Pons (tissue), 1 donor: ENCODE measurements around the gene AP2M1.

Experiments
- DNase-seq: peaks from one replicate; pipeline ENCODE4 v3.0.0-alpha.2; 2016; ENCODE audit warnings: low spot score

The AP2M1 gene

DNA sequence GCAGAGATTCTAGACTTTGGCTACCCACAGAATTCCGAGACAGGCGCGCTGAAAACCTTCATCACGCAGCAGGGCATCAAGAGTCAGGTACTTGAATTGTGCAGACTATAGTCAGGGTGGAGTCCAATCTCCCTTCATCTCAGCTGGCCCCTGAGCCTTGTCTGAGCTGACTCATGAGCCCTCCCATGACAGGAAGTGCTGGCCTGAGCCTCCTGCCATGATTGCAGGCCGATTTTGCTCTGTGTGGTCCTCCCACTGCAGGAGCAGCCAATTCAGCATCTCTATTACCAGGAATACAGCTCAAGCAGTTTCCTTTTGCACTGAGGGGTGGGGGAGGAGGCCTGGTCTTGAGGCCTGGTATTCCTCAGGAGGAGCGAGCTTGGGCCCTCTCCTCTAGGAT is 5.5 kb downstream of the AP2M1 start:
- DNase-seq, result no peak

DNA sequence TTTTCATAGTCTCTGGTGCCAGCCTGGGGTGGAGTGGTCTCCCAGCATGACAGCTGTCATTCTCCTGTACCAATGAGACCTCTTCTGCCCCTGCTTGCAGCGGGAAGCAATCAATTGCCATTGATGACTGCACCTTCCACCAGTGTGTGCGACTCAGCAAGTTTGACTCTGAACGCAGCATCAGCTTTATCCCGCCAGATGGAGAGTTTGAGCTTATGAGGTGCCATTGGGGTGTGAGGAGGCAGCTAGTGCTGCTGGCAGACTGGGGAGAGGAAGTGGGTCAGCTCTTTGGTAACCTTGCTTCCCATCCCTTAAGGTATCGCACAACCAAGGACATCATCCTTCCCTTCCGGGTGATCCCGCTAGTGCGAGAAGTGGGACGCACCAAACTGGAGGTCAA is 6.9 kb downstream of the AP2M1 start:
- DNase-seq, result no peak

DNA sequence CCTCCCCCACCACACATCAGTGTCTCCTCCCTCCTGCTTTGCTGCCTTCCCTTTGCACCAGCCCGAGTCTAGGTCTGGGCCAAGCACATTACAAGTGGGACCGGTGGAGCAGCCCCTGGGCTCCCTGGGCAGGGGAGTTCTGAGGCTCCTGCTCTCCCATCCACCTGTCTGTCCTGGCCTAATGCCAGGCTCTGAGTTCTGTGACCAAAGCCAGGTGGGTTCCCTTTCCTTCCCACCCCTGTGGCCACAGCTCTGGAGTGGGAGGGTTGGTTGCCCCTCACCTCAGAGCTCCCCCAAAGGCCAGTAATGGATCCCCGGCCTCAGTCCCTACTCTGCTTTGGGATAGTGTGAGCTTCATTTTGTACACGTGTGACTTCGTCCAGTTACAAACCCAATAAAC is 9.0 kb downstream of the AP2M1 start:
- DNase-seq, result no peak

DNA sequence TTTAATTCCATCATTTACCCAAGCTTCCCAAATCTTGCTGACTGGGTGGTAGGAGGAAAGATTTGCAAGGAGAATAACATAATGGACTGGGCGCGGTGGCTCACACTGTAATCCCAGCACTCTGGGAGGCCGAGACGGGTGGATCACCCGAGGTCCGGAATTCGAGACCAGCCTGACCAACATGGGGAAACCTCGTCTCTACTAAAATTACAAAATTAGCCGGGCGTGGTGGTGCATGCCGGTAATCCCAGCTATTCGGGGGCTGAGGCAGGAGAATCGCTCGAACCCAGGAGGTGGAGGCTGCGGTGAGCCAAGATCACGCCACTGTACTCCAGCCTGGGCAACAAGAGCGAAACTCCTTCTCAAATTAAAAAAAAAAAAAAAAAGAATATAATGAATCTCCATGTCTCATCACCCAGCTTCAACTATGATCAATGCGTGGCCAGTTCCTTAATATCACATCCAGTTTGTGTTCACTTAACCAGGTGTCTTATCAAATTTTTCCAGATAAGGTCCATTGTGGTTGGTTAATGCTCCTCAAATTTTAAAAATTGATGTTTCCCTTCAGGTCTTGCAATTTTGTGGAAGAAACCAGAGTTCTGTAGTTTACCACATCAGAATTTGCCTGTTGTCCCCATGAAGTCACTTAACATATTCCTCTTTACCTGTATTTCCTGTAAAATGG is 10.0 kb downstream of the AP2M1 start:
- no peak for DNase-seq

DNA sequence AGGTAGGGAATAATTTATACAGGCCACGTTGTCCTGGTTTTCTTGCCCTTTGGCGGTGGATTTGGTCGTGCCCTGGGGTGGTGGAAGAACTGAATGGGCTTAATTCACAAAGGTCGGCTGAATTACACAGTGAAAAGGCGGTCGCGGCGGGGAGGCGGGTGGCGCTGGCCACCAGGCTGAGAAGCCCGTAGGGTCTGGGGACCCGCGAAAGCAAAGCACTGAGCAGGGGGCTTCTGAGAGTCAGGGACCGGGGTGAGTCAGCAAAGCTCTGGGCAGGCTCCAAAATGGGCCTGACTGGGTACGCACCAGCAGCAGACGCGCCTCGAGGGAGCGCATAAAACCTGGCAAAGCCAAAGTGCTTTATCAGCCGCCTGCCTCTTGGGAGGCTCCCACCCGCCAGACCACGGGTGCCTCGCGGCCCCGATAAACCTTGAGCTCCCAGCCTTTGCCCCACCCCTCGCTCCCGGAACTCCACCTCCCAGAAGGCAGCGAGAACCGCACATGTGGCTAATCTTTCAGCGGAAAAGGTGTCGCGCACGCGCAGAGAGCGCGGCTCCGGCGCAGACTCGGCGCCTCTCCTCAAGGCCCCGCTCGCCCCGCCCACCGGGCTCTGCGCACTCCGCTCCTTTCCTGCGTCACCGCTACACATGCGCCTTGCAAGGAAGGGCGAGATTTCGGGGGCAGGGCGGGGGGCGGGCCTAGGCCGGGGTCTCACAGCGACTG is 11.0 kb downstream of the AP2M1 start:
- DNase-seq, result peak; percentile 98

DNA sequence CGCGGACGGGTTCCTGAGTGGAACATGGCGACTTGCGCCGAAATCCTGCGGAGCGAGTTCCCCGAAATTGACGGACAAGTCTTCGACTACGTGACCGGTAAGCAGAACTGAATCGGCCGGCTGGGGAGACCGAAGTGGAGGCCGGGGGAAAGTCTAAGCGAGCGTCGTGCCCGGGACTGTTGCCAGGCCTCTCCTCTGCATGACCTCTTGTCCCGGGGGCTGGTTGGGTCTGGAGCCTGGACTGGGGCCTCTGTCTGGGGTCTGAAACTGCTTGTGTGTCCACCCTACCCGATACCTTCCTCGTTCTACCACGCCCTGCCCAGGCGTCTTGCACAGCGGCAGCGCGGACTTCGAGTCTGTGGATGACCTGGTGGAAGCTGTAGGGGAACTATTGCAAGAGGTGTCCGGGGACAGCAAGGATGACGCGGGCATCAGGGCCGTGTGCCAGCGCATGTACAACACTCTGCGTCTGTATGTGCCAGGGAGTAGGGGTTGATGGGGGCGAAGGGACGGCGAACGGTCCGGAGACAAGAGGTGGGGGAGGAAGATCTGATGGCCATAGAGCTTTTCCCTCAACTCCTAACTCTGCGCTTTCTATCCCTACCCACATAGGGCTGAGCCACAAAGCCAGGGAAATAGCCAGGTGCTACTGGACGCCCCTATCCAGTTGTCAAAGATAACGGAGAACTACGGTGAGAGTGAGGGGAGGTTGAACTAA is 11.7 kb downstream of the AP2M1 start, which contains the start of gene ABCF3:
Gene ABCF3 (plus strand): TSS at position 16 of the 718 bp plus-strand sequence. CDS start 9 bp downstream, at position 25.
- no peak for DNase-seq

DNA sequence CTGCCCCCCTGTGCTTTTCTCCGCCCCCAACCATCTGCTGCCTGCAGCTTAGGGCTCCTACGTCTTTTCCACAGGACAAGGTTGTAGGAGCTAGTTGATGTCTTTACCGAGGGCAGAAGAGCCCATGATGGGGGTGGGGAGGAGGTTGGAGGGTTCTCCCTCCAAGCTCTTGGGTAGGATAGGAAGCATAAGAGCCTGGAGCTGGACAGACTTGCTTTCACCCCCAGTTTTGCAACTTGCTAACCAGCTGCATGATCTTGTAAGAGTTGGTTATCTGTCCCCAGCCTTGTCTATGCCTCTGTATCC is 12.2 kb downstream of the AP2M1 start:
- no peak for DNase-seq

DNA sequence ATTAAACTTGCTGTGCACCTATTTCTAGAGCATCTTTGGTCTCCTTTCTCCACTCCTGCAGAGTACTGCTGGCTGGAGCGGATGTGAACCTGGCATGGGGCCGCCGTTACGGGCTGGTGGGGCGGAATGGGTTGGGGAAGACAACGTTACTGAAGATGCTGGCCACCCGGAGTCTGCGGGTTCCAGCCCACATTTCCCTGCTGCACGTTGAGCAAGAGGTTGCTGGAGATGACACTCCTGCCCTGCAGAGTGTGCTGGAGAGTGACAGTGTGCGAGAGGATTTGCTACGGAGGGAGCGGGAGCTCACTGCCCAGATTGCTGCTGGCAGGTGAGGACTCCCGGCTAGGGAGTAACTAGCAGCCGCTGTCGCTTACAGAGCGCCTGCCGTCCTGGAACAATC is 13.4 kb downstream of the AP2M1 start:
- no peak for DNase-seq

DNA sequence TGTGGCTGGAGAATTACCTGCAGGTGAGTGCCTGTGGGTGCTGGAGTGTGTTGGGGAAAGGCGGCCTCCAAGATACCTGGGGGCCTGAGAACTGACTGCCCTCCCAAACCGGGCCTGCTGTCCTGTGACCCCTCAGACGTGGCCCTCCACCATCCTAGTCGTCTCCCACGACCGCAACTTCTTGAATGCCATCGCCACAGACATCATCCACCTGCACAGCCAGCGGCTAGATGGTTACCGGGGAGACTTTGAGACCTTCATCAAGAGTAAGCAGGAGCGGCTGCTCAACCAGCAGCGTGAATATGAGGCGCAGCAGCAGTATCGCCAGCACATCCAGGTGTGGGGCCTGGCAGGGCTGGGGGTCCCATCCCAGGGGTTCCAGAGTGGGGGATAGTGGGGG is 14.8 kb downstream of the AP2M1 start:
- no peak for DNase-seq

DNA sequence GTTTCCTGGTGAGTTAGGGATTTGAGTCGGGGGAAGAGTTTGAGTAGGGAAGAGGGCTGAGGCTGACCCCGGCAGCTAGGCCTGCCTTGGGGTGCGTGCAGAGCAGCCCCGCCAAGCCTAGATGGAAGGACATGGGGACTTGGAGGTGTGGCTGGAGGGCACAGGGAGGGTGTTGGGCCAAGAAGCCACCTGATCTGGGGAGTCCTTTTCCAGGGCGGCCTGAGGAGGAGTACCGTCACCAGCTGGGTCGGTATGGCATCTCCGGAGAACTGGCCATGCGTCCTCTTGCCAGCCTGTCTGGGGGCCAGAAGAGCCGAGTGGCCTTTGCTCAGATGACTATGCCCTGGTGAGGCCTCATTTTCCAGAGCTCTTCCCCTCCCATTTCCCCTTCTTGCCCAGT is 18.2 kb downstream of the AP2M1 start:
- no peak for DNase-seq

DNA sequence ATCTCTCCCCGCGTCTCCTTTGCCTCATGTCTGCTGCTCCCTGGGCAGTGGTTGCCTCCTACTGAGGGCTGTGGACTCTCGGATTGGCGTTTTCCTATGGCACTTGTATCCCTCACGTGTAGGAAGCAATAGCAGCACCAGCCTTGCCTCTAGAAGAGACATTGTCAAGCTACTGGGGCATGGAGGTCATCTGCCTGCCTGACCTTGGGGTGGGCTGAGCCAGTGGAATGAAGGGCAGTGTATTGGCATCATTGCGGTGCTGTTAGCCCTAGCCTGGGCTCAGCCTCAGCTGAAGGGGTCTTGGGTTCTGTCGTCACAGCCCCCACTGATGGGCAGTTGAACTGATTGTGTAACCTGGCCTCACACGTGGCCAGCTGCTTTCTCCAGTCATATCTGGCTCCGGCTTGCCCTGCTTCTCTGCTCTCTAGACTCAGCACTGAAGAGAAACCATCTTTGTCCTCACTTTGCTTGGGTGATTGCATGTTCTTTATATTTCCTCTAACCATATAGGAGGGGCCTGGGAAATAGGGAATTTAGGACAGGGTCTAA is 19.4 kb downstream of the AP2M1 start:
- no peak for DNase-seq

DNA sequence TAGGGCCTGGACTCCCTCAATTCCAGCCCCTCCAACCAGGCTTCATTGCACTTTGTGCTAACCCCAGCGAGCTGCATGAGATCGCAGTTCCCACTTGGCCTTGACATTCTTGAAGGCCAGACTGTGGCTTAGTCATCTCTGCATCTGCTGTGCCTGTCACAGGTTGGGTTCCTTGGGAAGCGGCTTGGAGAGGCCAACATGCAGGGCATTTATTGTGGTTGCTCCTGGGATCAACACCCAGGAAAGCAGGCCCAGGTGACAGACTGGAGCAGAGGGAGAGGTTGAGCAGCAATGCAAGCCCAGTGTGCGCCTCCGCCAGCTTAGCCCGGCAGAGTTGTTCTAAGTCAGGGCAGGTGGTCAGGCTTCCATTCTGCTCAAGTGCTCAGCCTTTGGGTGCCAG is 21.9 kb downstream of the AP2M1 start:
- DNase-seq, result peak; percentile 11

DNA sequence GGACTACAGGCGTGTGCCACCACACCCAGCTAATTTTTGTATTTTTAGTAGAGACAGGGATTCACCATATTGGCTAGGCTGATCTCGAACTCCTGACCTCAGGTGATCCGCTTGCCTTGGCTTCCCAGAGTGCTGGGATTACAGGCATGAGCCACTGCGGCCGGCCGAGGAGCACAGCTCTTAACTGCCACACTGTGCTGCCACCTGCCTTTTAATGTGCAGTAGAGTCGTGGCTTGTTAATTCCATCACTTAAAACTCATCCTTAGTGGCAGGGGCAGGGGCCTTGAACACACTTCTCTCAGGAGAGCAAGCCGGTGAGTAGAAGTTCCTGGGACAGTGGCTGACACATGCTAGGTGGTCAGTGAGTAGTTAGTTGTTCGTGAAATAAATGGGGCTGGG is 23.9 kb downstream of the AP2M1 start:
- no peak for DNase-seq

DNA sequence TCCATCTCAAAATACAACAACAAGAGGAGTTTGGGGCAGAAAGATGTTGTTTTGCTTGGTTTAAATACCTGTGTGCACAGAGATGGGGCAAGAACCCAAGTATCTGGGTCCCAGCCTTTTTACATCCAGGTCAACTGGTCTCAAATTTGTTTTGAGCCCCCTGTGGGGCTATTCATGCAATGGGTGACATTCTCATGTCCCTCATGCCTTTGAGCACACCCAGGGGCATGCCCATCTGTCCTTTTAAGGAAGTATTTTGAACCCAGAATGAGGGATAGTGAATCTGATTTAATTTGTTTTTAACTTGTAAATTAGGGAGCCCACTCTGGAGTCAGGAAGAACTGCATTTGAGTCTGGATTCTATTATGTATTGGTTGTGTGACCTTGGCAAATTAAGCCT is 26.2 kb downstream of the AP2M1 start:
- DNase-seq, result no peak

DNA sequence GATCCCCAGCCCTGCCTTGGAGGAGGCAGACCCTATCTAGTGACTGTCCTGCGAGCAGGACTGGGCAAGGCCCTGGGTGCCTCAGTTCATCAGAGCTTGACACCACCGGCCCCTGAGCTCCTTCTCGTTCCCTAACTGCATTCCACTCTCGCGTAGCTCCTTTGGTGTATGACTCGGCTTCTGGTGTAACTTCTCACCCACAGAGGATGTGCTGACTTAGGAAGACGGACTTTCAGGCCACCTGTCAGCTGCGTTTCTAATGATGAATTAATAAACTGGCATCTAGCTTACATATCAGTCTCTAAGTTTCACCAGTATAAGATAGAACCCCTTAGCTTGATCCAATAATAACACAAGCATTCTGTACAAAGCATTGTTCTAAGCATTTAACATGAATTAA is 28.9 kb downstream of the AP2M1 start:
- no peak for DNase-seq

DNA sequence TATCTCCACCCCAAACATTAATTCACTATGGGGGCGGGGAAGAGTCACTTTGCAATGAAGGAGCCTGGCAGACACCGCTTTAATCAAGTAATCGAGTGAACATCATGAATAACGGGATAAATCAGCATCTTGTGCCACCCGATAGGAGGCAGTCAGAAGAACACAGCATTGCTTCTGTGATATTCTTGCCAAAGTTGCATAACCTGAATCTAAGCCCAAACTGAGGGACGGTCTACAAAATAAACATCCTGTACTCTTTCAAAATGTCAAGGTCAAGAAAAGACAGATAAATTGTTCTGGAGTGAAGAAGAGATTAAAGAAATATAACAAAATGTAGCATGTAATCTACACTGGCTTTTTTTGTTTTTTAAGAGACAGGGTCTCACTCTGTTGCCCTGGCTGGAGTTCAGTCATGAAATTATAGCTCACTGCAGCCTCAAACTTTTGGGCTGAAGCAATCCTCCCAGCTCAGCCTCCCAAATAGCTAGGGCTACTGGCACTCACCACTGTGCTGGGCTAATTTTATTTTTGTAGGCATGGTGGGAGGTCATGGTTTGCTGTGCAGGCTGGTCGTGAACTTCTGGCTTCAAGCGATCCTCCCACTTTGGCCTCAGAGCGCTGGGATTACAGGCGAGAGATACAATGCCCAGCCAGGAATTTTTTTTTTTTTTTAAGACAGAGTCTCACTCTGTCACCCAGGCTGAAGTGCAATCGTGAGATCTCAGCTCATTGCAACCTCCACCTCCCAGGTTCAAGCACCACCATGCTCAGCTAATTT is 34.7 kb downstream of the AP2M1 start:
- no peak for DNase-seq

DNA sequence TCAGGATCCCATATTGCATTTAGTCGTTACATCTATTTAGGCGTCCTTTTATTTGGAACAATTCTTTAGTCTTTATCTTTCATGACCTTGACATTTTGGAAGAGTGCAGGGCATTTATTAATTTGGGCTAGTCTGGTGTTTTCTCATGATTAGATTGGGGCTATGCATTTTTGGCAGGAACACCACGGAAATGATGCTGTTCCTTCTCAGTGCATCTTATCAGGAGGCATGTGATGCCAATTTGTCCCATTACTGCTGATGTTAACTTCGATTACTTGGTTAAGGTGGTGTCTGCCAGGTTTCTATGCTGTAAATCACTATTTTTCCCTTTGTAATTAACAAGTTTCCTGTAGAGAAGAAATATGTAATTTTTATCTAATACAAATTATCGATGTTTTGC is 36.6 kb downstream of the AP2M1 start:
- DNase-seq, result no peak

DNA sequence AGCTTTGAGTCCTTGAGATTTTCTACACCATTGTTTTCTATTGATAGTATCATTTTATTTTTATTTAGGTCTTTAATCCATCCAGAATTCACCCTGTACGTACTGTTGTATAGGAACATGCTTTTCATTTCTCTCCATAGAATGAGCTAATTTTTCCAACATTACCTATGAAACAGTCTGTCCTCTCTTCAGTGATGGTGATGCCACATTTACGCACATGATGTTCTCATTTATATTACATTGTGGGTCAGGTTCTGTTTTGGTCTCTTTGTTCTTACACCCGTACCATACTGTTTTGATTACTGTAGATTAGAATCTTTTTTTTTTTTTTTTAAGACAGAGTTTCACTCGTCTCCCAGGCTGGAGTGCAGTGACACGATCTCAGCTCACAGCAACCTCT is 37.1 kb downstream of the AP2M1 start:
- DNase-seq, result no peak

DNA sequence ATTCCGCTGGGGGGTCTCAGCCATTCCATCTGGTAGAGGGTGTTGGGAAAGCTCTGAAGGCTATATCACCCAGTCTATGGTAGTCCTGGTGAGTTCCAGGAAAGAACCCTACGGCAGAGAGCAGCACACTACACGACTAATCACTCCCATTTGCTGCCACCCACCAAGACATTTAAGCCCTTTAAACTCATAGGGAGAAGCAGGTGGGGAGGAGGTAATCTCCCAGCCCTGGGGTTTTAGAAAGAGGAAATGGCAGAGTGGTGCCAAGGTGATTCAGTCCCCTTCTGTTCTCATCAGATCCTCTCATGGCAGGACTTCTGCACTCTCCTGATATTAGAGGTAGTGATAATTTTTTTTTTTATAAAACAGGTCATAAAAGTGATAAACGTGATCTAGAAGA is 44.2 kb downstream of the AP2M1 start:
- DNase-seq, result no peak

DNA sequence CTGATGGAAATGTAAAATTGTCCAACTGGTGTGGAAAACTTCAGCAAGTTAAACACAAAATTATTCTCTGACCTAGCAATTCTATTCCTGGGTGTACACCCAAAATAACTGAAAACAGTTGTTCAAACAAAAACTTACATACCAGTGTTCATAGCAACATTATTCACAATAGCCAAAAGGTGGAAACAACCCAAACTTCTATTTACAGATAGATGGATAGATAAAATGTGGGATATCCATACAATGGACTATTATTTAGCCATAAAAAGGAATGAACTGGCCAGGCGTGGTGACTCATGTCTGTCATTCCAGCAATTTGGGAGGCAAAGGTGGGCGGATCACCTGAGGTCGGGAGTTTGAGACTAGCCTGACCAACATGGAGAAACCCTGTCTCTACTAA is 47.9 kb downstream of the AP2M1 start:
- no peak for DNase-seq

DNA sequence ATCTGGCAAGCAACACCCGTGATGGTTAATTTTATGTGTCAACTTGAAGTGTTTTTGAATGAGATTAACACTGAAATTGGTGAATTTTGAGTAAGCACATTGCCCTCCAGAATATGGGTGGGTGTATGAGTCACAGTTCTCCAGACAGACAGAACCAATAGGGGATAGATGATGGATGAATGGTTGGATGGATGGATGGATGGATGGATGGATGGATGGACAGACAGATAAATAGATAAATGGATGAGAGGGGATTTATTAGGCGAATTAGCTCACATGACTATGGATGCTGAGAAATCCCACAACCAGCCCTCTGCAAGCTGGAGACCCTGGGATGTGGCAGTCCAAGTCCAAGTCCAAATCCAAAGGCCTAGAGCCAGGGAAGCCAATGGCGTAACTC is 49.3 kb downstream of the AP2M1 start:
- DNase-seq, result no peak

DNA sequence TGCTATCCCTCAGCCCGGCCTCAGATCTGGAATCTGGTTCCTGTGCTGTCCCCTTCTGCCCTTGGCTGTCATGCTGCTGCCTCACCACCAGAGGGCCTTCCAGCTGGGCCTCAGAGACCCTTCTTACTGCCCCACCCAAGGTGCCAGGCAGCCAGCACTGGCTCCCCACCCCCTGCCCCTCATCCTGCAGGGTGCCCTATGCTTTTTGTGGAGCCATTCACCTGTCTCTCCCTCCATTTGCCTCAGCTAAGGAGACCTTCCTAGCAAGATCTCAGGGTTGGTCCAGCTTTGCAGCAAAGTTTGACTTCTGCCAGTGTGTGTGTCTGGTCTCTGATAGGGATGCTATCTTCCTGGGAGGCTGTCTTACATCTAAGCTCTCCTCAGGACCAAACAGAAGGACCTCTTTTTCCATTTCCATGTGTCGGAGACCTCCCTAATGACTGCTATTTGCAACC is 52.9 kb downstream of the AP2M1 start:
- no peak for DNase-seq
